ENCODE data around the gene FZR1.

DNA sequence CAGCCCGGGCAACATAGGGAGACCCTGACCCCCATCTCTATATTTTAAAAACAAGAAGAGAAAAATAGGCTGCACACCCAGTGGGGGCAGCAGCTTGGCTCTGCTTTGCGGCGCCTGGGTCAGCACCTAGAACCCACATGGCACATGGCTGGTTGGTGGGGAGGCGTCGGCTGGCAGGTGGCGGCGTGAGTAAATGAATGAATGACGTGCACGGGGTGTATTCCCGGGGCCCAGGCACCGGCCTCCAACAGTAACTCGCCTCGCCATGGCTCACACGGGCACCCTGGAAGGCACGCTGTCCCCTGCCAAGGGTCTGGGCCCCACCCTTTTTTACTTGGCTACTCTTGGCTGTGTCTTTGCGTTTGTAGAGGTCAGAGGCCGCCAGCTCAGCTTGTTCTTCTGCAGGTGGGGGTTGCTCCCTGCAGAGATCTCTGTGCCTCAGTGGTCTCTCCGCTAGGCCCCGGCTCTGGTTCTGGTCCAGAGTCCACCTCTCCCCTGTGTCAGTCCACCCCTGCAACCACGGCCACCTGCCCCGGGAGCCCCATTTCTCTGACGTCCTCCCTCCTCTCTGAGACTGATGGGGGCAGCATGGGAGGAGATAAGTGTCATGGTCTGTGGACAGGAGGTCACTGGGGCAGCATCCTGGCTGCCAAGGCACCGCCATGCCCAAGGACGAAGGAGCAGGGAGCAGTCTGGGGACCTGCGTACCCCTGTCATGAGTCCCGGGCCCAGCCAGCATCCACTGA lies 5.6 kb downstream of the FZR1 start:
- TF ChIP-seq CTCF (IDR thresholded peaks at IDR 0.05) (no peak), EP300 (IDR thresholded peaks at IDR 0.05) (no peak)
